HepG2 (cell line): ENCODE data around the gene SVBP. TPM values are rescaled to one million over a fixed set of nuclear protein-coding genes. Genes with fewer than 3 reads are reported as not detected.
A peak's percentile ranks its signal among the peaks of the same experiment; 100 is the strongest.

Experiments used
- ATF6 ChIP-seq: sonication (generic); formaldehyde crosslinking; conservative IDR thresholded peaks from 2 replicates; pipeline ENCODE4 v1.4.0; 2020; ENCODE audit warnings: missing genetic modification reagents
- CC2D1A ChIP-seq: sonication (generic); formaldehyde crosslinking; IDR thresholded peaks from 2 replicates; pipeline ENCODE4 v1.8.1; 2023; ENCODE audit warnings: mild to moderate bottlenecking, missing genetic modification reagents
- KDM4B ChIP-seq: sonication (generic); formaldehyde crosslinking; IDR thresholded peaks from 2 replicates; pipeline ENCODE4 v1.4.0; 2020; ENCODE audit warnings: missing genetic modification reagents
- MED8 ChIP-seq: sonication (generic); formaldehyde crosslinking; IDR thresholded peaks from 2 replicates; pipeline ENCODE4 v1.8.1; 2023; ENCODE audit warnings: mild to moderate bottlenecking, missing genetic modification reagents; ENCODE audit not compliant: insufficient replicate concordance
- NFYC ChIP-seq: IDR thresholded peaks from 2 replicates; pipeline ENCODE4 v1.6.1; 2016; ENCODE audit warnings: missing genetic modification reagents, missing compliant biosample characterization
- PATZ1 ChIP-seq: sonication (generic); formaldehyde crosslinking; IDR thresholded peaks from 2 replicates; pipeline ENCODE4 v1.4.0; 2020; ENCODE audit warnings: missing genetic modification reagents
- RELA ChIP-seq: sonication (generic); formaldehyde crosslinking; IDR thresholded peaks from 2 replicates; pipeline ENCODE4 v1.4.0; 2020; ENCODE audit warnings: missing genetic modification reagents
- SAP130 ChIP-seq: IDR thresholded peaks from 2 replicates; pipeline ENCODE4 v1.6.1; 2016; ENCODE audit warnings: low read depth
- SP140L ChIP-seq: sonication (generic); formaldehyde crosslinking; IDR thresholded peaks from 2 replicates; pipeline ENCODE4 v1.4.0; 2020; ENCODE audit warnings: missing genetic modification reagents, borderline replicate concordance
- SPEN ChIP-seq: sonication (generic); formaldehyde crosslinking; IDR thresholded peaks from 2 replicates; pipeline ENCODE4 v1.5.1; 2020; ENCODE audit warnings: low read depth, mild to moderate bottlenecking, missing genetic modification reagents
- TMF1 ChIP-seq: sonication (generic); formaldehyde crosslinking; IDR thresholded peaks from 2 replicates; pipeline ENCODE4 v1.8.1; 2022; ENCODE audit warnings: low read depth, missing genetic modification reagents
- ZBTB4 ChIP-seq: sonication (generic); formaldehyde crosslinking; IDR thresholded peaks from 2 replicates; pipeline ENCODE4 v1.4.0; 2020; ENCODE audit warnings: missing genetic modification reagents, mild to moderate bottlenecking, borderline replicate concordance
- ZNF350 ChIP-seq: sonication (generic); formaldehyde crosslinking; IDR thresholded peaks from 2 replicates; pipeline ENCODE4 v1.4.0; 2020; ENCODE audit warnings: mild to moderate bottlenecking, low read depth, missing genetic modification reagents, borderline replicate concordance
- ZNF446 ChIP-seq: sonication (generic); formaldehyde crosslinking; IDR thresholded peaks from 2 replicates; pipeline ENCODE4 v1.5.0; 2020; ENCODE audit warnings: mild to moderate bottlenecking, missing genetic modification reagents
- ZNF484 ChIP-seq: sonication (generic); formaldehyde crosslinking; IDR thresholded peaks from 2 replicates; pipeline ENCODE4 v1.5.1; 2020; ENCODE audit warnings: mild to moderate bottlenecking, low read depth, missing genetic modification reagents, borderline replicate concordance
- ZNF687 ChIP-seq: sonication (generic); formaldehyde crosslinking; IDR thresholded peaks from 2 replicates; pipeline ENCODE4 v1.5.1; 2020; ENCODE audit warnings: mild to moderate bottlenecking, missing genetic modification reagents, moderate library complexity
- ZNF788 ChIP-seq: sonication (generic); formaldehyde crosslinking; IDR thresholded peaks from 2 replicates; pipeline ENCODE4 v1.5.0; 2020; ENCODE audit warnings: mild to moderate bottlenecking, missing genetic modification reagents, borderline replicate concordance
- polyA plus RNA-seq, 8 experiments: library from polyadenylated mRNA; depleted of rRNA in 3 of 8; stranded (reverse) in 7 of 8; unstranded in 1 of 8; fragments of >200 nt; fragmentation: Illumina TruSeq in 4 of 8; extraction: Trizol in 4 of 8; gene quantifications; 2 replicates each; pipeline versions ENCODE4 v1.2.1 to v1.2.3, GENCODE V29; 2011 to 2016; ENCODE audit warnings: low read depth in 4 of 8, missing spikeins in 1 of 8, mixed read lengths in 1 of 8; ENCODE audit not compliant: insufficient read depth in 1 of 8
- total RNA-seq, 5 experiments: library from RNA; depleted of rRNA; stranded (reverse); fragments of >200 nt; fragmentation: Illumina TruSeq; extraction: Trizol; gene quantifications; 2 replicates each; pipeline ENCODE4 v1.2.3, GENCODE V29; 2016; ENCODE audit warnings: low read depth in 1 of 5

Gene SVBP
- total and polyA plus RNA-seq, 2 of the 13 experiments (the other 11 are each of a cell fraction or from before 2014, with no cell fraction given), result 28.8 to 48.2 TPM

GRCh38 chr1:42766741-42767509 lies 50.3 kb downstream of the SVBP start, which contains the start of the genes C1orf50 and P3H1 (continued):
- TF ChIP-seq KDM4B (CRISPR knock-in tag) (peak; percentile 30), ZNF446 (CRISPR knock-in tag) (peak; percentile 25; the same call in 1 of the 2 replicates), ATF6 (CRISPR knock-in tag) (no peak), PATZ1 (CRISPR knock-in tag) (peak; percentile 52), NFYC (CRISPR knock-in tag) (peak; percentile 50), ZNF350 (CRISPR knock-in tag) (peak; percentile 87; the same call in 1 of the 2 replicates), RELA (0 out of 2 replicates have a peak, but pooled peaks have one; percentile 56), SPEN (CRISPR knock-in tag) (no peak; the same call in 1 of the 2 replicates), ZNF484 (CRISPR knock-in tag) (no peak), ZNF788 (CRISPR knock-in tag) (peak; percentile 29; the same call in 1 of the 2 replicates), MED8 (CRISPR knock-in tag) (peak; percentile 40), TMF1 (CRISPR knock-in tag) (peak; percentile 80; the same call in 1 of the 2 replicates), SAP130 (peak; percentile 88), SP140L (CRISPR knock-in tag) (no peak; the same call in 1 of the 2 replicates), ZBTB4 (CRISPR knock-in tag) (peak; percentile 60; the same call in 1 of the 2 replicates), ZNF687 (peak; percentile 76), CC2D1A (CRISPR knock-in tag) (no peak)
